Breast epithelium (tissue), 4 donors: ENCODE results near the gene PIP5KL1. TPM values are rescaled to one million over a fixed set of nuclear protein-coding genes. Genes with fewer than 3 reads are reported as not detected.

Source experiments
- DNase-seq, 2 donors: peaks; one replicate each; pipeline ENCODE4 v3.0.0-alpha.2; 2019; ENCODE audit warnings: low spot score in 2 of 2
- H3K27ac ChIP-seq, 2 donors: fragments of 200-600 bp; sonication (generic) in 1 of 2; one replicate each; pipeline ENCODE4 v1.5.1; 2016 to 2019; ENCODE audit warnings: mild to moderate bottlenecking in 1 of 2
- H3K27me3 ChIP-seq, 2 donors: fragments of 200-600 bp; sonication (generic) in 1 of 2; one replicate each; pipeline versions ENCODE4 v1.5.1 to v1.6.0; 2017 to 2019; ENCODE audit warnings: control low read depth in 1 of 2, mild to moderate bottlenecking in 1 of 2
- H3K36me3 ChIP-seq: fragments of 200-600 bp; one replicate; pipeline ENCODE4 v1.5.1; 2019
- H3K4me1 ChIP-seq, 2 donors: fragments of 200-600 bp; sonication (generic); one replicate each; pipeline ENCODE4 v1.5.1; 2016 to 2019; ENCODE audit warnings: control low read depth in 1 of 2
- H3K4me3 ChIP-seq, 3 donors: fragments of 200-600 bp; sonication (generic); 1 replicate in 2 of 3; 2 replicates in 1 of 3; pipeline ENCODE4 v1.5.1; 2016 to 2019; ENCODE audit warnings: mild to moderate bottlenecking in 3 of 3, moderate library complexity in 2 of 3
- H3K9me3 ChIP-seq, 2 donors: fragments of 200-600 bp; sonication (generic) in 1 of 2; one replicate each; pipeline ENCODE4 v1.5.1; 2016 to 2019; ENCODE audit warnings: control low read depth in 1 of 2
- POLR2A ChIP-seq: fragments of 450-650 bp; IDR thresholded peaks from one replicate; pipeline ENCODE4 v1.6.1; 2016; ENCODE audit warnings: antibody characterized with exemption, mild to moderate bottlenecking, moderate library complexity
- POLR2AphosphoS5 ChIP-seq, 3 donors: sonication (generic); formaldehyde crosslinking; IDR thresholded peaks; one replicate each; pipeline ENCODE4 v1.6.1; 2017; ENCODE audit warnings: antibody characterized with exemption in 3 of 3
- intact Hi-C: fragments of 100-400 bp; cut with DNase I; formaldehyde crosslinking; loops from one replicate; pipeline ENCODE4 v1.15.1; 2023; ENCODE audit warnings: low total_unique reads
- total RNA-seq, 3 donors: library from RNA; depleted of rRNA; stranded (reverse); fragments of >200 nt; gene quantifications; one replicate each; pipeline ENCODE4 v1.1.0, GENCODE V29; 2016
- TF ChIP-seq, protein P1 (sequence below), 3 donors: fragments of 450-650 bp; IDR thresholded peaks; one replicate each; pipeline ENCODE4 v1.5.1; 2016 to 2017; ENCODE audit warnings: antibody characterized with exemption in 3 of 3, mild to moderate bottlenecking in 3 of 3, moderate library complexity in 3 of 3

PIP5KL1 gene
- total RNA-seq, 3 donors from 2014 or later = 2.2 to 10.1 (median 5.2) TPM

DNA sequence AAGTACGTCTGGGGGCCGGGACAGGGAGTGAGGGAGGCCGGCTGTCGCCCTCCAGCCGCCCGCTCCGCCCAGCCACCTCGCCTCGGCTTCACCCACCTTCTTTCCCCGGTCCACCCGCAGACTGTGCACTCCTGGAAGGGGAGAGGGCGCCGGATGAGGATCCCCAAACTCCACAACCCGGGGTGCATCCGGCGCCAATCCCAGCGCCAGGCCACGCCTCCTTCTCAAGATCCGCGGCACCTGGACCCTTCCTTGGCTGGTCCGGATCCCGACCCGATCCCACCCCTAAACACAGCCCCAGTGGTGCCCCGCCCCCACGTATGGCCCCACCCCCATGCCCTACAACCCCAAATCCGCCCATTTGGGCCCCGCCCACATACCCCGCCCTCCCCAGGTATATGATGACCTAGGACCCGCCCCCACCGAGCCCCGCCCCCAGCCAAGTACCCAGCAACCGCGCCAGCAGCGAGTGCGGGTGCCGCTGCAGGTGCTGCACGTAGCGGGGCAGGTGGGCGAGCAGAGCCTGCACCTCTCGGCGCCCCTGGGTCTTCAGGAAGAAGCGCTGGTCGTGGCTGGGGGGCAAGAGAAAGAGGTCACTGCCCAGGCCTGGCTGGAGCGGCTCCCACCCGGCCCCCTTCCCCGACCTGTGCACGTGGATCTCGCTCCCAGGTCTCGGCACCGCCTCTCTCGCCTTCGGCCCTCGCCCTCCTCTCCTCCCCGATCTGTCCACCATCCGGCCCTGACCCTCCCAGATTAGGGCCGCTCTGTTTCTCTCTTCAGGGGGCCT, 3.2 kb downstream of the PIP5KL1 start:
- H3K4me3 ChIP-seq = peak overlapping the region in 2 of 3 donors; percentile 61 to 69
- peaks cover 5 to 9% of the 10 kb centered on the region in 2 donors for H3K4me1 ChIP-seq
- no peaks in the 10 kb centered on the region for H3K9me3 ChIP-seq
- no peak for TF ChIP-seq POLR2AphosphoS5 (IDR thresholded peaks at IDR 0.05)
- TF ChIP-seq, protein P1, sequence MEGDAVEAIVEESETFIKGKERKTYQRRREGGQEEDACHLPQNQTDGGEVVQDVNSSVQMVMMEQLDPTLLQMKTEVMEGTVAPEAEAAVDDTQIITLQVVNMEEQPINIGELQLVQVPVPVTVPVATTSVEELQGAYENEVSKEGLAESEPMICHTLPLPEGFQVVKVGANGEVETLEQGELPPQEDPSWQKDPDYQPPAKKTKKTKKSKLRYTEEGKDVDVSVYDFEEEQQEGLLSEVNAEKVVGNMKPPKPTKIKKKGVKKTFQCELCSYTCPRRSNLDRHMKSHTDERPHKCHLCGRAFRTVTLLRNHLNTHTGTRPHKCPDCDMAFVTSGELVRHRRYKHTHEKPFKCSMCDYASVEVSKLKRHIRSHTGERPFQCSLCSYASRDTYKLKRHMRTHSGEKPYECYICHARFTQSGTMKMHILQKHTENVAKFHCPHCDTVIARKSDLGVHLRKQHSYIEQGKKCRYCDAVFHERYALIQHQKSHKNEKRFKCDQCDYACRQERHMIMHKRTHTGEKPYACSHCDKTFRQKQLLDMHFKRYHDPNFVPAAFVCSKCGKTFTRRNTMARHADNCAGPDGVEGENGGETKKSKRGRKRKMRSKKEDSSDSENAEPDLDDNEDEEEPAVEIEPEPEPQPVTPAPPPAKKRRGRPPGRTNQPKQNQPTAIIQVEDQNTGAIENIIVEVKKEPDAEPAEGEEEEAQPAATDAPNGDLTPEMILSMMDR (IDR thresholded peaks at IDR 0.05) = no peak
- no peak for TF ChIP-seq POLR2A
- peak; percentile 73 to 75 for DNase-seq
- intact Hi-C loops = loop anchor here (5.0 kb wide), 1 partner anchor 335 kb away; no protein-coding TSS in a partner anchor
- no peaks in the 10 kb centered on the region for H3K36me3 ChIP-seq
- H3K27me3 ChIP-seq = no peaks in the 10 kb centered on the region
- peak overlapping the region; percentile 44 to 48 for H3K27ac ChIP-seq

DNA sequence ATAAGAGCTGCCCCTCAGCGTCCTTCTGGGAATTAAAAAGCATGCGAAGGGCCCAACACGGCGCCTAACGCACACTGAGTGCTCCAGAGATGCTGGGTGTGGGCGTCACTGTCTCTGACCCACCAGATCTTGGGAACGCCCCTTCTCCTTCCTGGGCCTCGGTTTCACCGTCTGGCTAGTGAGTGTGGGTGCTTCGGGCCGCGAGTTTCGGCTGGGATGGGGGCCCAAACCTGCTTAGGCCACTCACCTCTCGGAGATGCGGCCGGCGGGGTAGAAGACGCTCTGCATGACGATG, 3.7 kb downstream of the PIP5KL1 start:
- Histone ChIP-seq H3K27me3 (no peaks in the 10 kb centered on the region), H3K4me3 (peak overlapping the region in 2 of 3 donors; percentile 61 to 69), H3K36me3 (no peaks in the 10 kb centered on the region), H3K27ac (peak overlapping the region; percentile 44 to 48), H3K4me1 (peaks cover 5 to 9% of the 10 kb centered on the region in 2 donors), H3K9me3 (no peaks in the 10 kb centered on the region)
- intact Hi-C loops = loop anchor here (5.0 kb wide), 1 partner anchor 335 kb away; no protein-coding TSS in a partner anchor
- DNase-seq = no peak
- TF ChIP-seq, protein P1 (IDR thresholded peaks at IDR 0.05) = no peak
- no peak for TF ChIP-seq POLR2AphosphoS5 (IDR thresholded peaks at IDR 0.05)
- no peak for TF ChIP-seq POLR2A

DNA sequence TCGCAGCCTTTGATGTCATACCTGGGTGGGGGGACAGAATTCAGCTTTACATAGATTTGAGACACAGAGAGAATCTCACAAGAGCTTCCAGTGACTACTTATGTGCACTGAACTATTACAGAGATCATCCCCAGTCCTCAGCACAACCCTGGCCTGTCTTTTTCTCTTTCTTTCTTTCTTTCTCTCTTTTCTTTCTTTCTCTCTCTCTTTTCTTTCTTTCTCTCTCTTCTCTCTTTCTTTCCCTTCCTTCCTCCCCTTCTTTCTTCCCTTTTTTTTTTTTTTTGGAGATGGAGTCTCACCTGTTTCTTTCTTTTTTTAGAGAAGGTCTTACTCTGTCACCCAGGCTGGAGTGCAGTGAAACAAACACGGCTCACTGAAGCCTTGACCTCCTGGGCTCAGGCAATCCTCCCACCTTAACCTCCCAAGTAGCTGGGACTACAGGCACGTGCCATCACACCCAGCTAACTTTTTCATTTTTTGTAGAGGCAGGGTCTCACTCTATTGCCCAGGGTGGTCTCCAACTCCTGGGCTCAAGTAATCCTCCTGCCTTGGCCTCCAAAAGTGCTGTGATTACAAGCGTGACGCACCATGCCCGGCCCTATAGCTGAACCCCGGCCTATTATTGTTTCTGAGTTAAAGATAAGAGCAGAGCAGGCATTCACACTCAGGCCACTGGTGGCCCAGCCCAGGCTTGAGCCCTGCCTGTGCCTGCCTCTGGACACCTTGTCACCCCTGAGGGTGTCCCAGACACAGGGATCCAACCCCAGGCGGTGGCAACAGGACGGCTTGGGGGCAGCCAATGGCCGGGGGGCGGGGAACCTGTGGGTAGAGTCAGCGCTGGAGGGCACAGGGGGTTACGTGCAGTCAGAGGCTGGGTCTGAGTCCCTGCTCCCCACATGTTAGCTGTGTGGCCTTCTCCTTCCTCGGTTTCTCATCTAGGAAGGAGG, 4.3 kb downstream of the PIP5KL1 start:
- H3K27ac ChIP-seq = peak overlapping the region; percentile 44 to 48
- no peaks in the 10 kb centered on the region for H3K9me3 ChIP-seq
- H3K4me1 ChIP-seq = peaks cover 9 to 11% of the 10 kb centered on the region in 2 donors
- TF ChIP-seq POLR2AphosphoS5 (IDR thresholded peaks at IDR 0.05) (no peak), POLR2A (no peak)
- TF ChIP-seq, protein P1 (IDR thresholded peaks at IDR 0.05) = no peak
- intact Hi-C loops = loop anchor here (5.0 kb wide), 1 partner anchor 334 kb away; no protein-coding TSS in a partner anchor
- no peaks in the 10 kb centered on the region for H3K27me3 ChIP-seq
- DNase-seq = no peak
- no peaks in the 10 kb centered on the region for H3K36me3 ChIP-seq
- H3K4me3 ChIP-seq = peak overlapping the region in 2 of 3 donors; percentile 61 to 69

DNA sequence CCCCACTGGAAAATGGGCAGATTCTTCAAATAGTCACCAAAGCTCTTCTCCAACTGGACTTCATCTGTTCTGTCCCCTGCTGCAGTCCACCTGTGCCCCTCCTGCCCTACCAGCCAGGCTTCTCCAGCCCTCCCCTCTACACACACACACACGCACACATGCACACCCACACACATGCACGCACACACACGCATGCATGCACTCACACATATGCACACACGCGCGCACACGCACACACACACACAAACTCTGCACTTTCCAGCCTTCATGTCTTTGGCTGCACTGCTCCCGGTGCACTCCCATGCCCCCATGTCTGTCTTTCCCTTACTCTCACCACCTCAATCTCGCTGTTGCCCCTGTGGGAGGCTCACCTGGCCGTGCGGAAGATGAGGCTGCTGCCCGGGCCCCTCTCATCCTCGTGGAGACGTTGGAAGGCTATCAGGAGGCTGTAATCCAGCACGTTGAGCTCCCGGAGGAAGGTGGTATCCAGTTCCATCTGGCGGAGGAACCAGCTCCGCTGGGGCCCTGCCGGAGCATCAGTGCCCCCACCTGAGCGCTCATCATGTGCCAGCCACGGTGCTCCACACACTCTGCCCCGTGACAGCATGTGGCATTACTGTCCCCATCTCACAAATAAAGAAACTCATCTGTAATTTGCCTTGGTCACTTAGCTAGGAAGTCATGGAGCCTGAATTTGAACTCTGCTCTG, 5.7 kb downstream of the PIP5KL1 start:
- no peak for DNase-seq
- TF ChIP-seq, protein P1 (IDR thresholded peaks at IDR 0.05) = no peak
- TF ChIP-seq POLR2AphosphoS5 (IDR thresholded peaks at IDR 0.05) (no peak), POLR2A (no peak)
- Histone ChIP-seq H3K36me3 (no peaks in the 10 kb centered on the region), H3K4me3 (no peak overlapping the region), H3K27ac (no peak overlapping the region), H3K27me3 (no peaks in the 10 kb centered on the region), H3K4me1 (peaks cover 0 to 6% of the 10 kb centered on the region in 2 donors), H3K9me3 (no peaks in the 10 kb centered on the region)
- intact Hi-C loops = loop anchor here (5.0 kb wide), 2 partner anchors 58 to 333 kb away; no protein-coding TSS in a partner anchor
